Loucy (cell line): ENCODE results near the gene PLIN4.

ENCODE experiments used
- H2AFZ ChIP-seq: fragments of 200-600 bp; sonication (generic); 2 replicates; pipeline ENCODE4 v1.6.0; 2016; ENCODE audit warnings: antibody characterized with exemption, mild to moderate bottlenecking, low read length, moderate library complexity
- H3F3A ChIP-seq: fragments of 200-600 bp; 2 replicates; pipeline ENCODE4 v1.6.0; 2016; ENCODE audit warnings: antibody characterized with exemption, low read depth, mild to moderate bottlenecking
- H3K27me3 ChIP-seq: fragments of 200-600 bp; sonication (generic); 2 replicates; pipeline ENCODE4 v1.6.1; 2014; ENCODE audit warnings: low read length, mild to moderate bottlenecking; ENCODE audit not compliant: insufficient read depth, poor library complexity, severe bottlenecking
- H3K36me3 ChIP-seq: fragments of 200-600 bp; sonication (generic); 2 replicates; pipeline ENCODE4 v1.6.1; 2016; ENCODE audit warnings: low read length; ENCODE audit not compliant: insufficient read depth
- H3K4me1 ChIP-seq: fragments of 200-600 bp; sonication (generic); 2 replicates; pipeline ENCODE4 v1.5.1; 2014; ENCODE audit warnings: low read length, mild to moderate bottlenecking; ENCODE audit not compliant: insufficient read depth, poor library complexity, severe bottlenecking
- H3K4me2 ChIP-seq: fragments of 200-600 bp; sonication (generic); 2 replicates; pipeline ENCODE4 v1.6.0; 2014; ENCODE audit warnings: antibody characterized with exemption, low read length, low read depth, mild to moderate bottlenecking; ENCODE audit not compliant: poor library complexity, severe bottlenecking
- H3K4me3 ChIP-seq: fragments of 200-600 bp; sonication (generic); 2 replicates; pipeline ENCODE4 v1.5.1; 2014; ENCODE audit warnings: low read length, mild to moderate bottlenecking, mixed read lengths; ENCODE audit not compliant: poor library complexity, severe bottlenecking
- H3K79me2 ChIP-seq: fragments of 200-600 bp; sonication (generic); 2 replicates; pipeline ENCODE4 v1.6.1; 2014; ENCODE audit warnings: low read length; ENCODE audit not compliant: insufficient read depth
- H3K9ac ChIP-seq: fragments of 200-600 bp; sonication (generic); 2 replicates; pipeline ENCODE4 v1.6.0; 2014; ENCODE audit warnings: mild to moderate bottlenecking, low read depth, low read length, moderate library complexity; ENCODE audit not compliant: poor library complexity, severe bottlenecking
- H3K9me2 ChIP-seq: fragments of 200-600 bp; sonication (generic); replicated peaks from 2 replicates; pipeline ENCODE4 v1.6.1; 2016; ENCODE audit warnings: low read depth, low read length, mixed read lengths
- H3K9me3 ChIP-seq: fragments of 200-600 bp; sonication (generic); 2 replicates; pipeline ENCODE4 v1.6.1; 2014; ENCODE audit warnings: mild to moderate bottlenecking, antibody characterized with exemption, low read length, low read depth; ENCODE audit not compliant: insufficient read depth
- H4K20me1 ChIP-seq: fragments of 200-600 bp; sonication (generic); 2 replicates; pipeline ENCODE4 v1.6.0; 2014; ENCODE audit warnings: antibody characterized with exemption, low read length, mild to moderate bottlenecking; ENCODE audit not compliant: insufficient read depth, poor library complexity, severe bottlenecking
- EZH2phosphoT487 ChIP-seq: fragments of 200-600 bp; IDR thresholded peaks from 2 replicates; pipeline ENCODE4 v1.6.1; 2018; ENCODE audit warnings: antibody characterized with exemption, mild to moderate bottlenecking, moderate library complexity, borderline replicate concordance
- TF ChIP-seq, protein P1 (sequence below): fragments of 200-600 bp; sonication (generic); conservative IDR thresholded peaks from 2 replicates; pipeline ENCODE4 v1.5.1; 2014; ENCODE audit warnings: mild to moderate bottlenecking, antibody characterized with exemption, low read length

Gene PLIN4

GRCh38 chr19:4455719-4456475, 62.4 kb downstream of the PLIN4 start:
- Histone ChIP-seq H3K4me2 (peak overlapping the region; percentile 79), H3K4me3 (peak overlapping the region; percentile 90), H3K79me2 (peaks cover 30% of the 10 kb centered on the region), H3K9ac (peak overlapping the region; percentile 72), H2AFZ (no peak overlapping the region), H3K9me3 (no peaks in the 10 kb centered on the region), H3K36me3 (peaks cover 11% of the 10 kb centered on the region; the same call in 1 of the 2 replicates), H3K9me2 (no peaks in the 10 kb centered on the region), H3K4me1 (peaks cover 15% of the 10 kb centered on the region), H3F3A (no peaks in the 10 kb centered on the region), H3K27me3 (no peaks in the 10 kb centered on the region), H4K20me1 (peaks cover 24% of the 10 kb centered on the region)
- TF ChIP-seq, protein P1, sequence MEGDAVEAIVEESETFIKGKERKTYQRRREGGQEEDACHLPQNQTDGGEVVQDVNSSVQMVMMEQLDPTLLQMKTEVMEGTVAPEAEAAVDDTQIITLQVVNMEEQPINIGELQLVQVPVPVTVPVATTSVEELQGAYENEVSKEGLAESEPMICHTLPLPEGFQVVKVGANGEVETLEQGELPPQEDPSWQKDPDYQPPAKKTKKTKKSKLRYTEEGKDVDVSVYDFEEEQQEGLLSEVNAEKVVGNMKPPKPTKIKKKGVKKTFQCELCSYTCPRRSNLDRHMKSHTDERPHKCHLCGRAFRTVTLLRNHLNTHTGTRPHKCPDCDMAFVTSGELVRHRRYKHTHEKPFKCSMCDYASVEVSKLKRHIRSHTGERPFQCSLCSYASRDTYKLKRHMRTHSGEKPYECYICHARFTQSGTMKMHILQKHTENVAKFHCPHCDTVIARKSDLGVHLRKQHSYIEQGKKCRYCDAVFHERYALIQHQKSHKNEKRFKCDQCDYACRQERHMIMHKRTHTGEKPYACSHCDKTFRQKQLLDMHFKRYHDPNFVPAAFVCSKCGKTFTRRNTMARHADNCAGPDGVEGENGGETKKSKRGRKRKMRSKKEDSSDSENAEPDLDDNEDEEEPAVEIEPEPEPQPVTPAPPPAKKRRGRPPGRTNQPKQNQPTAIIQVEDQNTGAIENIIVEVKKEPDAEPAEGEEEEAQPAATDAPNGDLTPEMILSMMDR = no peak
- no peak for TF ChIP-seq EZH2phosphoT487

DNA sequence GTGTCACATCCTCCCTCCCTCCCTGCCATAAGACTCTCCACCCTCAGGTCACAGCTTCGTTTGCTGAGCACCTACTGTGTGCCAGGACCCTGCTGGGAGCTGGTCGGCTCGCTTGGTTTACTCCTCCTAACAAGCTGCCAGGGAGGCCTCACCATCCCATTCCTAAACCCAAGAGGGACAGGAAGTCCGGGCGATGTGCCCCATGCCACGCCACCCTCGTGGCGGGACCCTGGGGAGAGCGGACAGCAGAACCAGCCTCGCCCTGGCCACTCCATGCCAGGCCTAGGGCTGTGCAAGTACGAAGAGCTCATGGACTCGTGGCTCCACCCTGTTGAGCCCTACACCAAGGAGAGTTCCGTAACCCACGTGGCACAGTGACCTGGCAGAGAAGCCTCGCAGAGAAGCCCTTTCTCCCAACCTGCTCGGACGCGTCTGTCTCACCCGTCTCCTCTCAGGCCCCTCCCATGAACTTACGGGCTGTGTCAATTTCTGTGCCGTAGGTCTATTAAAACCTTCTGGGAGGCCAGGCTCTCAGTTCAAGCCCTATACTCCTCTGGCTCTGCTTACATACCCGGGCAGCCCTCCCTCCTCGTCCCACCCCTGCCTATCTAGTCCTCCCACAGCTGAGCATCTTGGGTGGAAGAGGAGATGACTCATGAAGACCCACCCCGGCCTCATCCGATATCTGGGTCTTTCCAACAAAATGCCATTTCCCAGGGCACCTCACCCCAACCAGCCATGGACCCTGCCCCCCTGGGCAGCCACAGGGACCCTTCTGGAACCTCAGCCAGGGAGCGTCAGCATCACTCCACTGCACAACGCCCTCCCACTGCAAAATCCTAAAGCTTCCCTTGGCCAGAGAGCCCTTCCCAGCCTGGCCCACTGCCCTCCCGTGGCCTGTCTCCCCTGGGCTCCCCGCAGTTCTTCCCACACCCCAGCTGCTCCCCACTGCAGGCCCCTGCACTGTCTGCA, 63.3 kb downstream of the PLIN4 start:
- H3K36me3 ChIP-seq = peaks cover 11% of the 10 kb centered on the region; the same call in 1 of the 2 replicates
- no peak overlapping the region for H2AFZ ChIP-seq
- H3K9me2 ChIP-seq = no peaks in the 10 kb centered on the region
- H3K27me3 ChIP-seq = no peaks in the 10 kb centered on the region
- H3K4me1 ChIP-seq = peaks cover 15% of the 10 kb centered on the region
- peaks cover 24% of the 10 kb centered on the region for H4K20me1 ChIP-seq
- peak overlapping the region; percentile 79 for H3K4me2 ChIP-seq
- H3K9me3 ChIP-seq = no peaks in the 10 kb centered on the region
- H3K4me3 ChIP-seq = peak overlapping the region; percentile 90
- no peaks in the 10 kb centered on the region for H3F3A ChIP-seq
- peak overlapping the region; percentile 72 for H3K9ac ChIP-seq
- peaks cover 30% of the 10 kb centered on the region for H3K79me2 ChIP-seq
- TF ChIP-seq EZH2phosphoT487 = no peak
- TF ChIP-seq, protein P1 = no peak

DNA sequence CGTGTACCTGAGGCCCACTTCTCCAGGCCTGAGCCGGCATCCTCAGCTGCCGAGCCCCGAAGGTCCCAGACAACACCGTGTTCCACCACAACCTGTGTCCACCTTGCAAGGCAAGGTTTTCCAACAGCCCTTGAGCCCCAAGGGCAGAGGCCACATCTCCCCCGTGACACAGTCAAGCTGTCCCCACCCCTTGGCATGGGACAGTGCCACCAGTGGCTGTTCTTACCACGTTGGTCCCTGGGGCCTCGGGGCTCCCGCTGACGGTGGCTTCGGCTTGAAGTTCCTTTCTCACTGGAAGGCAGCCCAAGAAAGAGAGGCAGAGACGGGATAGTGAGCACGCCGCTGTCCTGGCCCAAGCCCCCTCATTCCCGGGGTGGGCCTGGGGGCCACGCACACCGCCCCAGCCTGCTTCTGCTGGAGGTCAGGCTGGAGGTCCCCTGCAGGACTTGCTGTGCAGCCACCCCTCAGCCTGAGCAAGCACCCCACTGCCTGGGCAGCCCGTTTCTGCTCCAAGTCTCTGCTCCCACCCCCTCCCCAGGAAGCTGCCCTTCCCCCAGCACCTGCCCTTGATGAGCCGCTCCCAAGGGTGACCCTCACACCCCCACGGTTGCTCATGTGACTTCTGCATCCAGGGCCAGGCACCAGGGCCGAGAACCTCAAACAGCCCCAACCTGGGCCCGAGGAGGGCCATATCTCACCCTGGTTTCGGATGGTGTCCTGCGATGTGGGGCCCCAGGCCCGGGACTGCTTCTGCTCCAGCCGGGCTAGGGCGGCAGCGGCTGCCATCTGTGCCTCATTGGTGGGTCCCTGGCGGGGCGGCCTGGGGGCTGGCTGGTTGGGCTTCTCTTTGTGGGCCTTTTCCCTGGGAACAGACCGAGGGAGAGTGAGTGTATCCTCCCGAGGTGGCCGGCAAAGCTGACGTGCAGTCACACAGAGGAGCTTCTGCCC, 64.8 kb downstream of the PLIN4 start:
- no peak overlapping the region for H3K9ac ChIP-seq
- peaks cover 24% of the 10 kb centered on the region; the same call in 1 of the 2 replicates for H3K36me3 ChIP-seq
- H3F3A ChIP-seq = no peaks in the 10 kb centered on the region
- no peak overlapping the region for H3K4me2 ChIP-seq
- no peak overlapping the region for H3K4me3 ChIP-seq
- no peaks in the 10 kb centered on the region for H3K27me3 ChIP-seq
- H4K20me1 ChIP-seq = peaks cover 24% of the 10 kb centered on the region
- TF ChIP-seq, protein P1 = no peak
- no peak for TF ChIP-seq EZH2phosphoT487
- peaks cover 15% of the 10 kb centered on the region for H3K4me1 ChIP-seq
- H3K9me2 ChIP-seq = no peaks in the 10 kb centered on the region
- peaks cover 30% of the 10 kb centered on the region for H3K79me2 ChIP-seq
- no peaks in the 10 kb centered on the region for H3K9me3 ChIP-seq
- H2AFZ ChIP-seq = no peak overlapping the region
